DMS79 (cell line): ENCODE data around the gene FOXL3.
"Not testable (repeated sequence)": the region's sequence is repeated elsewhere in the genome, so short reads cannot be mapped to it uniquely, and the experiment has no call there.

Experiments
- DNase-seq: peaks from one replicate; lab custom pipeline; 2025; lab: John Stamatoyannopoulos, UW

The FOXL3 gene

GRCh38 chr7:255038-255435 is 34.9 kb upstream of the FOXL3 start:
- DNase-seq, result no peak

- no peak for DNase-seq
Measured at GRCh38 chr7:255721-256361, 34.1 kb upstream of the FOXL3 start.

- DNase-seq, result no peak
Measured at GRCh38 chr7:256461-256940, 33.5 kb upstream of the FOXL3 start.

GRCh38 chr7:256981-257646 is 32.9 kb upstream of the FOXL3 start:
- DNase-seq, result no peak

GRCh38 chr7:257647-257992 is 32.4 kb upstream of the FOXL3 start:
- no peak for DNase-seq

- DNase-seq, result no peak
Measured at GRCh38 chr7:258476-259190, 31.3 kb upstream of the FOXL3 start.

GRCh38 chr7:259191-259505 is 30.8 kb upstream of the FOXL3 start:
- no peak for DNase-seq

- DNase-seq, result no peak
Measured at GRCh38 chr7:259751-260405, 30.1 kb upstream of the FOXL3 start.

- DNase-seq, result no peak
Measured at GRCh38 chr7:260441-261281, 29.3 kb upstream of the FOXL3 start.

GRCh38 chr7:261341-262250 is 28.4 kb upstream of the FOXL3 start:
- no peak for DNase-seq

- DNase-seq, result no peak
Measured at GRCh38 chr7:262251-262572, 27.8 kb upstream of the FOXL3 start.

GRCh38 chr7:262631-263311 is 27.2 kb upstream of the FOXL3 start:
- DNase-seq, result not testable (repeated sequence)

- not testable (repeated sequence) for DNase-seq
Measured at GRCh38 chr7:263483-264351, 26.3 kb upstream of the FOXL3 start.

GRCh38 chr7:264541-265191 is 25.3 kb upstream of the FOXL3 start:
- DNase-seq, result peak; percentile 7

GRCh38 chr7:265192-265997 is 24.6 kb upstream of the FOXL3 start:
- no peak for DNase-seq

- no peak for DNase-seq
Measured at GRCh38 chr7:265998-266850, 23.7 kb upstream of the FOXL3 start.
